IPS-18c (cell line): ENCODE measurements around the gene CCDC149.

Experiments
- H3K4me3 ChIP-seq: 2 replicates; pipeline ENCODE4 v1.7.0; 2013; ENCODE audit warnings: low read depth, mild to moderate bottlenecking, low read length, moderate library complexity; ENCODE audit not compliant: insufficient read depth
- H3K9me3 ChIP-seq: one replicate; pipeline ENCODE4 v1.6.1; 2013; ENCODE audit warnings: mild to moderate bottlenecking, low read length, moderate library complexity; ENCODE audit not compliant: control insufficient read depth, insufficient read depth

Gene CCDC149

GRCh38 chr4:24780936-24781495 is 131.8 kb downstream of the CCDC149 start:
- no peaks in the 10 kb centered on the region for H3K9me3 ChIP-seq

GRCh38 chr4:24778464-24779225 is 134.2 kb downstream of the CCDC149 start:
- Histone ChIP-seq H3K4me3 (no peak overlapping the region), H3K9me3 (no peaks in the 10 kb centered on the region)

More at GRCh38 chr4:24780936-24781495, 131.8 kb downstream of the CCDC149 start:
- H3K4me3 ChIP-seq, result no peak overlapping the region

- Histone ChIP-seq H3K9me3 (no peaks in the 10 kb centered on the region), H3K4me3 (no peak overlapping the region)
Measured at GRCh38 chr4:24777536-24778463, 135.0 kb downstream of the CCDC149 start.

- H3K9me3 ChIP-seq, result no peaks in the 10 kb centered on the region
- no peak overlapping the region for H3K4me3 ChIP-seq
Measured at GRCh38 chr4:24775750-24776149, 137.1 kb downstream of the CCDC149 start.

- Histone ChIP-seq H3K9me3 (no peaks in the 10 kb centered on the region), H3K4me3 (no peak overlapping the region)
Measured at GRCh38 chr4:24775032-24775605, 137.7 kb downstream of the CCDC149 start.

GRCh38 chr4:24774452-24774851 is 138.4 kb downstream of the CCDC149 start:
- Histone ChIP-seq H3K4me3 (no peak overlapping the region), H3K9me3 (no peaks in the 10 kb centered on the region)

- no peak overlapping the region for H3K4me3 ChIP-seq
- H3K9me3 ChIP-seq, result no peaks in the 10 kb centered on the region
Measured at GRCh38 chr4:24772952-24773351, 139.9 kb downstream of the CCDC149 start.

GRCh38 chr4:24772061-24772705 is 140.7 kb downstream of the CCDC149 start:
- no peaks in the 10 kb centered on the region for H3K9me3 ChIP-seq
- no peak overlapping the region for H3K4me3 ChIP-seq

GRCh38 chr4:24771241-24771640 is 141.6 kb downstream of the CCDC149 start:
- H3K4me3 ChIP-seq, result no peak overlapping the region; the same call in 1 of the 2 replicates
- H3K9me3 ChIP-seq, result no peaks in the 10 kb centered on the region

- Histone ChIP-seq H3K4me3 (no peak overlapping the region), H3K9me3 (no peaks in the 10 kb centered on the region)
Measured at GRCh38 chr4:24770667-24771066, 142.2 kb downstream of the CCDC149 start.

- no peak overlapping the region for H3K4me3 ChIP-seq
Measured at GRCh38 chr4:24770032-24770584, 142.7 kb downstream of the CCDC149 start.

GRCh38 chr4:24769571-24769970 is 143.3 kb downstream of the CCDC149 start:
- H3K9me3 ChIP-seq, result no peaks in the 10 kb centered on the region
- H3K4me3 ChIP-seq, result no peak overlapping the region

More at GRCh38 chr4:24770032-24770584, 142.7 kb downstream of the CCDC149 start:
- no peaks in the 10 kb centered on the region for H3K9me3 ChIP-seq

GRCh38 chr4:24768604-24769003 is 144.2 kb downstream of the CCDC149 start:
- Histone ChIP-seq H3K4me3 (no peak overlapping the region), H3K9me3 (no peaks in the 10 kb centered on the region)

GRCh38 chr4:24768006-24768405 is 144.8 kb downstream of the CCDC149 start:
- no peak overlapping the region for H3K4me3 ChIP-seq
- H3K9me3 ChIP-seq, result no peaks in the 10 kb centered on the region

- no peaks in the 10 kb centered on the region for H3K9me3 ChIP-seq
Measured at GRCh38 chr4:24765376-24765988, 147.4 kb downstream of the CCDC149 start.

GRCh38 chr4:24764345-24764744 is 148.5 kb downstream of the CCDC149 start:
- Histone ChIP-seq H3K9me3 (no peaks in the 10 kb centered on the region), H3K4me3 (no peak overlapping the region)

More at GRCh38 chr4:24765376-24765988, 147.4 kb downstream of the CCDC149 start:
- no peak overlapping the region for H3K4me3 ChIP-seq
